SK-N-MC (cell line): ENCODE measurements around the gene SLFN13.

ENCODE experiments used
- EZH2 ChIP-seq: fragments of 200-600 bp; sonication (generic); IDR thresholded peaks from one replicate; pipeline ENCODE4 v1.6.1; 2017; ENCODE audit warnings: antibody characterized with exemption
- FOXP2 ChIP-seq: optimal IDR thresholded peaks from 2 replicates; pipeline ENCODE3; 2011; ENCODE audit warnings: mild to moderate bottlenecking, moderate library complexity; ENCODE audit not compliant: insufficient read depth; ENCODE audit errors: extremely low read length, control extremely low read depth
- POLR2AphosphoS5 ChIP-seq: IDR thresholded peaks from 2 replicates; pipeline ENCODE4 v1.6.1; 2012; ENCODE audit warnings: mild to moderate bottlenecking, low read depth, low read length, borderline replicate concordance

GRCh38 chr17:35486920-35487732 lies 38.6 kb upstream of the SLFN13 start:
- TF ChIP-seq POLR2AphosphoS5 (no peak), EZH2 (no peak), FOXP2 (no peak)
